GOT3 (cell line): Measurements from ENCODE around the gene ELF4.

Experiments
- DNase-seq: peaks from one replicate; lab custom pipeline; 2025; ENCODE audit warnings: mixed read lengths; lab: John Stamatoyannopoulos, UW

Gene ELF4

GRCh38 chrX:130114141-130114588, 3.9 kb upstream of the ELF4 start:
- no peak for DNase-seq

- DNase-seq = no peak
These were observed 1.2 kb upstream of the ELF4 start for GRCh38 chrX:130111220-130112154.

GRCh38 chrX:130109429-130110378, 593 bp downstream of the ELF4 start:
- DNase-seq = no peak

GRCh38 chrX:130108647-130109428, 1.5 kb downstream of the ELF4 start:
- DNase-seq = no peak

GRCh38 chrX:130106071-130106470, 4.2 kb downstream of the ELF4 start:
- no peak for DNase-seq

- no peak for DNase-seq
These were observed 5.1 kb downstream of the ELF4 start for GRCh38 chrX:130105244-130105643.

GRCh38 chrX:130103605-130104004, 6.7 kb downstream of the ELF4 start:
- no peak for DNase-seq

- DNase-seq = peak; percentile 4
These were observed 10.1 kb downstream of the ELF4 start for GRCh38 chrX:130100180-130100579.

- DNase-seq = no peak
These were observed 12.1 kb downstream of the ELF4 start for GRCh38 chrX:130098210-130098552.

- no peak for DNase-seq
These were observed 12.6 kb downstream of the ELF4 start for GRCh38 chrX:130097507-130098209.

GRCh38 chrX:130095249-130096030, 14.9 kb downstream of the ELF4 start:
- DNase-seq = no peak

- no peak for DNase-seq
These were observed 15.6 kb downstream of the ELF4 start for GRCh38 chrX:130094696-130095095.

GRCh38 chrX:130093271-130093670, 17.0 kb downstream of the ELF4 start:
- DNase-seq = no peak

GRCh38 chrX:130091980-130092522, 18.2 kb downstream of the ELF4 start:
- DNase-seq = no peak

GRCh38 chrX:130090364-130090763, 19.9 kb downstream of the ELF4 start:
- DNase-seq = no peak

GRCh38 chrX:130086447-130087206, 23.7 kb downstream of the ELF4 start:
- no peak for DNase-seq

- DNase-seq = no peak
These were observed 24.5 kb downstream of the ELF4 start for GRCh38 chrX:130085551-130086446.

- no peak for DNase-seq
These were observed 25.6 kb downstream of the ELF4 start for GRCh38 chrX:130084631-130085237.
